Activated CD8-positive, alpha-beta memory T cell treated with anti-CD3 and anti-CD28 coated beads for 36 hours (primary cell): ENCODE results near the gene SUPT3H. TPM values are rescaled to one million over a fixed set of nuclear protein-coding genes. Genes with fewer than 3 reads are reported as not detected.

ENCODE experiments used
- CTCF ChIA-PET: fragments of 350-600 bp; sonication (Branson Sonifier 250); formaldehyde crosslinking; loops from one replicate; lab custom pipeline; 2021; ENCODE audit warnings: antibody characterized with exemption; lab: Charles Lee
- POLR2A ChIA-PET: fragments of 350-600 bp; sonication (Branson Sonifier 250); formaldehyde crosslinking; loops from one replicate; lab custom pipeline; 2021; ENCODE audit warnings: antibody characterized with exemption; lab: Charles Lee
- total RNA-seq, 2 experiments: library from RNA; stranded (reverse); gene quantifications; one replicate each; pipeline ENCODE4 v1.2.3, GENCODE V29; 2021

Gene SUPT3H
- total RNA-seq, 2 experiments from 2014 or later = 17.4 to 17.8 TPM

DNA sequence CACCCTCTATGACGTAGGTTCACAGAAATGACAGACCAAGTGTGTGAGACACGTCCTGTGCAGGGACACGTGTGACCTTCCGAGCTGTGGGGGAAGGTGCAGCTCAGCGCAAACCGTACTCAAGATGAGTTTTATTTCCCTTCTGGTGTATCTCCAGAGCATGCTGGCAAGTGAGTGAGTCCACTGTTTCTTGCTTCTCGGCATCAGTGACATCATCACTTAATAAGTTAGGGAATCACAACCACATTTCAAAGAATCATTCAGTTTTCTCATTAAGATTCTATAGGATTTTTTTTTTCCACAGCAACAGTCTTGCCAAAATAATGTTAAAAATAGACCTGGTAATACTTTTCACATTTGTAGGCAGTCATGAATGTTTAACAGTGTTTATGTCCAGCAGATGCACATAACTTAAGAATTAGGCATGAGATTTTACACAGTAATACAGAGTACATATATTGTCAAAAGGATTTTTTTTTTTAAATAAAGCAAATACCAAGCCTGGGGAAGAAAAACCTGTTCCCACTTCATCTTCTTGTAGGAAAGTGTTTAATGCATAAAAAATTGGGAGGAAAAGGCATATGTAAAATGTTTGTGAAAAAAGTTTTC, 572.4 kb downstream of the SUPT3H start:
- POLR2A ChIA-PET = no interaction called here

DNA sequence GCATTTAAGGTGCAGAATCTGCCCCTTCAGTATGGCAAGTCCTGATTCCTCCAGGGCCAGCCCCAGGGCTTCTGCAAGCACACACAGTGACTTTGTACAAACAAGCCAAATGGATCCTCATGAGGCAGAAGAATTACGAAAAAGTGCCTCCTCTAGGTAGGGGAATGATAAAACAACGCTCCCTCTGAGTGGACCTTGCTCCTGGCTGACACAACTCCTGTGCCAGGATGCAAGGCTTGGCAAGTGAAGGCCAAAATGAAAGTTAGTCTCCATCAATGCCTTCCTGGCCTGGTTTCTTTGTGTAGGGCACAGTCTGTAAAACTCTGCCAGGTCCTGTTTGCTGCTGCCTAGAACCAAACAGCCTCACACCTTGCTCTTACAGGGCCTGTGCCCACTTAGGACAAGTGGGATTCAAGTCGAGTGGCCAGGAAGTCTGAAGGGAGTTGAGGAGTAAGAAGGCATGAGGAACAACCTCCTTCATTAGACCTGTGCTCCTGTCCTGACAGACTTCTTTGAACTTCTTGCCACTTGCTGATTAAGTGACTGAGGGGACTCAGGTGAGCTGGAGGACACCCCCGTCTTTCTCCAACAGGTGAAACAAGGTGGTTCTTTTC, 573.1 kb downstream of the SUPT3H start:
- CTCF ChIA-PET = no interaction called here
- POLR2A ChIA-PET = no interaction called here

More for the DNA sequence above, 572.4 kb downstream of the SUPT3H start:
- CTCF ChIA-PET = interaction anchor here (0.5 kb wide), 1 partner anchor 826 kb away, joined by 3 read pairs; no protein-coding TSS in a partner anchor

GRCh38 chr6:44804016-44804415, 573.7 kb downstream of the SUPT3H start:
- ChIA-PET CTCF (no interaction called here), POLR2A (no interaction called here)

DNA sequence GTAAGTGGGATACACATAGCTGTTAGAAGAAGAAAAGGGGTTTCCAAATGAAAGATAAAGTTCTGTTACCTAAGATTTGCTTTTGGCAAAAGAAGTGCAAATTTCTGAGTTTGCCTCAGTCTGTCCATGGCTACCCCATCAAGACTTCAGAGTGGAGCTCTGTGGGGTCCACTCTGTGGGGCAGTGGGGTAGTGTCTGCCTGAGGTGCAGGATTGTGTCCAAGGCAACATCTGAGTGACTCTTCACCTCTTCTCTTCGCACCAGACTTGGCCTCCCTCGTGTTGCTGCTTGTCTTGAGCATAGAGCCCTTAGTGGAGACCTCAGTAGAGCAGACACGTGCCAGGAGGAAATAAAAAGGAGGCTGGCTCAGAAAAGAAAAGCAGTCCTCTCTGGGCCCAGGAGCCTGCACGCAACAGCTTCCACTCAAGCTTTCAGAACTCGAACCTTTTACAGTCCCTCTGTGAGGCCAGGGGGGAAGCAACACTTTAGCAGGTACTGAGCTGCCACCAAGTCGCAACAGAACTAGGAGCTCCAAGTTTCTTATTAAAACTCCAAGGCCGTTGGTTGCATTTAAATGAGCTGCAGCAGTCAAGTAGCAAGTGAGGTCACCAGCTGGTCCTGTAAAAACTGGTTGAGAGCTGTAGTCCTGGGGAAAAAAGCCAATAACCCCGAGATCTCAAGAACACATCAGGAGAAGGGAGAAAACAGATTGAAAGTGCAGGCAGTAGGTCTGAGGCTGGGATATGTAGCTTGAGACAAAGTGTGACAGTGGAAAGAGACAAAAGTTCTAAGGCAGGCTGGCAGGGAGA, 576.7 kb downstream of the SUPT3H start:
- CTCF ChIA-PET = no interaction called here

DNA sequence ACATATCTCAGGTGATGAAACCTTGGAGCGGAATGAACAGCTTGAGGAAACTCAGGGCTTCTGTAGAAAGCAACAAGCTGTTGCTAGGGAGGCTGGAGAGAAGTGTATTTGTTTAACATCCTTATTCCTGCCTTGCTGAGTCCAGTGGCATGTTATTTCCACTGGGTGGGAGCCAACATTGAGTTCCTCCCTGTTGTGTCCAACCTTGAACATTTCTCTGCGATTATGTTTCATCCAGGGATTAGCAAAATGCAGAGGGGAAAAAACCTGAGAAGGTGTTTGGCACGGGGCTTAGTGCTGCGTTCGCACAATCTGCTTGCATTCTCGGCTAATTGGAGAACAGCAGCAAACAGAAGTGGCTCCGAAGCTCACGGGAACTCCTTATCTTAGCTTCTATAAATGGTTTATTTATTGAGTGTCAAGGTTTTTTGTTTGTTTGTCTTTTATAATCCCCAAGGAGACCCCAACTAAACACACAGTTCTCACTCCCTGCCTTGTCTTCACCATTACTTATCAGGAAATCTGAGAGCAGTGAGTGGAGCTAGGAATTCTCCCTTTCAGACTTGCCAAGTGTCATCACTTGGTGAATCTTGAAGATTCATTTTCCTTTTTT, 577.5 kb downstream of the SUPT3H start:
- CTCF ChIA-PET = no interaction called here
- POLR2A ChIA-PET = no interaction called here

More for the DNA sequence above, 576.7 kb downstream of the SUPT3H start:
- POLR2A ChIA-PET = no interaction called here

- ChIA-PET CTCF (no interaction called here), POLR2A (no interaction called here)
Measured at GRCh38 chr6:44797746-44798145, 580.0 kb downstream of the SUPT3H start.

DNA sequence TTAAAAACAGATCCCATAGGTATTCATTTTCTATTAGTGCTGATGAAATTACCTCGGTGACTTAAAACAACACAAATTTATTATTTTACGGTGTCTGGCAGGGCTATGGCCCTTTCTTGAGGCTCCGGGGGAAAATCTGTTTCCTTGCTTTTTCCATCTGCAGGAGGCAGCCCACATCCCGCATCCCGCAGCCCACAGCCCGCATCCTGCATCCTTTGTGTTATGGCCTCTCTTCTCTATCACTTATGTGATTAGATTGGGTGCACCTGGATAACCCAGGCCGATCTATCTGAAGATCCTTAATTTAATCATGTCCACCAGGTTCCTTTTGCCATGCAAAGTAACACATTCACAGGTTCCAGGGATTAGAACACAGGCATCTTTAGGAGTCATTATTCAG, 582.4 kb downstream of the SUPT3H start:
- ChIA-PET POLR2A (no interaction called here), CTCF (no interaction called here)

GRCh38 chr6:44789806-44790205, 587.9 kb downstream of the SUPT3H start:
- ChIA-PET POLR2A (no interaction called here), CTCF (no interaction called here)

- POLR2A ChIA-PET = no interaction called here
Measured at GRCh38 chr6:44789061-44789460, 588.7 kb downstream of the SUPT3H start.

DNA sequence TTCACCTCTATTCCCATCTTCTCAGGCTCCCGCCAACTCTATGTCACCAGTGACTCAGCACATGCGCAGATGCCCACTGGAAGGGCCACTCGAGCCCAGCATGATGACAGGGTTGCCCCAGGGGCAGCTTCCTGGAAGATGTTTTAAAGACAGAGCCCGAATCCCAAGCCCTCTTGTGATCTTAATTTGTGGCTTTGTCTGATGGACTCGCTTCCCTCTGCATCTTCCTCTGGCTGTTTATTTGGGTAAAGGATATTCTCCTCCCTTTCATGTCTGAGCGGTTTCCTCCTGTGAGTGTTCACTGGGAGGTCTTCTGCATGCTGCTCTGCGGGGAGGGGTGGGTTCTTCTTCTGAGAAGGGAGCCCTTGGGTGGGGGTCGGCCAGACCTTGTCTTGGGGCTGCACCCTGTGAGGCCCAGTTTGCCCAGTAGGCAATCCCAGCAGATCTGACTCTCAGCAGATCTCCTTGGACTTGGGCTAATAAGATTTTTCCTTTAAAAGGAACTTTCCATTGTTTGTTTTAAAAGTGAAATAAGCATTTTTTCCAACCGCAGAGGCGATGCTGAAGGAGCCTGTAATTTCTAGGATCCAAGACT, 589.2 kb downstream of the SUPT3H start:
- CTCF ChIA-PET = no interaction called here

More at GRCh38 chr6:44789061-44789460, 588.7 kb downstream of the SUPT3H start:
- CTCF ChIA-PET = no interaction called here

DNA sequence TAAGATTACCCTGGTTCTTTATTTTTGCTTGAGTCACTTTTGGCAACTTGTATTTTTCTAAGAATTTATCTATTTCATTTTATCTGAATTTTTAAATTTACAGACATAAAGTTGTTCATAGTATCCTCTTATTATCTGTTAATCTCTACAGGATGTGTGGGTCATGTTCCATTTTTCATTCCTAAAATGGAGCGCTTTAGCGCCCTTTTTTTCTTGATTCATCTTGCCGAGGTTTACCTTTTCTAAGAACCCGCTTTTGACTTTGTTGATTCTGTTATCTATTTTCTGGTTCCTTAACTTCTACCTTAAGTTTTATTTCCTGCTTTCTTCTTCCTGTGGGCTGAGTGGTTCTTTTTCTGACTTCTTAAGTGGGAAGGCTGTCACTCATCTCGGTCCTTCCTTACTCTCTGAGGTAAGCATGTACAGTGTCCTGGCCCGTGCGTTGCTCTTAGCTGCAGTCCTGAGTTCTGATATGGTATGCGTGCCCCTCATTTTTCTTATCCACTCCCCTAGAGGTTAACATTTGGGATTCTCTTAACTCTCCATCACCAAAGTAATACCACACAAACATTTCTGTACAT, 590.4 kb downstream of the SUPT3H start:
- ChIA-PET CTCF (no interaction called here), POLR2A (no interaction called here)

More for the DNA sequence above, 589.2 kb downstream of the SUPT3H start:
- POLR2A ChIA-PET = no interaction called here

- CTCF ChIA-PET = no interaction called here
Measured at GRCh38 chr6:44785130-44785529, 592.6 kb downstream of the SUPT3H start.

DNA sequence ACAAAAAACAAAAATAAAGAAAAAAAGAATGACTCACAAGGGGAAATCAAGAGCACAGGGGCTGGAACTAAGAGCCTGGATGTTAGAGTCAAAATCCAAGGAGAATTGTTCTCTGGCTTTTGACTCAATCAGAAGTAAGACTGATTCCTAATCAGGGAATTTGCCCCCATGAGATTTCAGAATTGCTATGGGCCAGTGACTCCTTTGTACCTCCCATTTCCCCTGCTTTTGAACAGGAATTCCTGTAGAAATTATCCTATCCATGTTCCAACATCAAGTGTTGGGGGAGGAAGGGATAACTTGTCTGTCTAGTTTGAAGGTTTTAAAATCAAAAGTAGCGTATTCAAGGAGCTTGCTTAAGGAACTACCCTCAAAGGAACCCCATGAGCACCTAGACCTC, 593.5 kb downstream of the SUPT3H start:
- ChIA-PET CTCF (no interaction called here), POLR2A (no interaction called here)

More at GRCh38 chr6:44785130-44785529, 592.6 kb downstream of the SUPT3H start:
- POLR2A ChIA-PET = no interaction called here

GRCh38 chr6:44782892-44783291, 594.8 kb downstream of the SUPT3H start:
- ChIA-PET CTCF (no interaction called here), POLR2A (no interaction called here)

GRCh38 chr6:44781912-44782597, 595.7 kb downstream of the SUPT3H start:
- CTCF ChIA-PET = interaction anchor here (0.6 kb wide), 1 partner anchor 313 kb away, joined by 3 read pairs; no protein-coding TSS in a partner anchor
- POLR2A ChIA-PET = no interaction called here

DNA sequence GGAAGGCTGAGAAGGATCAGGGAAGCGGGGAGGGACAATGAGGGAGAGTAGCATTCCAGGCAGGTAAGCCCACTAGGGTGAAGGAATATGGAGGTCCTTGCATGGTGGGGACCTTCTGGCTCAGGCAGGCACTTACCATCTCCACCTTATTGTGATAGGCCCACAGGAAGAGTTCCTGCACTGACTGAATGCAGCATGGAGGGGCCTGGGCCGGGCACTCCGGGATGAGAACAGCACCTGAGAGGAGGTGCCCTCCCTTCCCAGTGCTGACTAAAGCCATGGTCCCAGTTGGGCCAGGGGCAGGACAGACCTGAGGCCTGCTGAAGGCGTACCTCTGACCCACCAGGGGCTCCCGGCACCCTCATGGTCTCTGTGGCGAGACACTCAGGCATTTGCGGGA, 597.6 kb downstream of the SUPT3H start:
- CTCF ChIA-PET = interaction anchor here (0.6 kb wide), 1 partner anchor 333 kb away, joined by 3 read pairs; no protein-coding TSS in a partner anchor

DNA sequence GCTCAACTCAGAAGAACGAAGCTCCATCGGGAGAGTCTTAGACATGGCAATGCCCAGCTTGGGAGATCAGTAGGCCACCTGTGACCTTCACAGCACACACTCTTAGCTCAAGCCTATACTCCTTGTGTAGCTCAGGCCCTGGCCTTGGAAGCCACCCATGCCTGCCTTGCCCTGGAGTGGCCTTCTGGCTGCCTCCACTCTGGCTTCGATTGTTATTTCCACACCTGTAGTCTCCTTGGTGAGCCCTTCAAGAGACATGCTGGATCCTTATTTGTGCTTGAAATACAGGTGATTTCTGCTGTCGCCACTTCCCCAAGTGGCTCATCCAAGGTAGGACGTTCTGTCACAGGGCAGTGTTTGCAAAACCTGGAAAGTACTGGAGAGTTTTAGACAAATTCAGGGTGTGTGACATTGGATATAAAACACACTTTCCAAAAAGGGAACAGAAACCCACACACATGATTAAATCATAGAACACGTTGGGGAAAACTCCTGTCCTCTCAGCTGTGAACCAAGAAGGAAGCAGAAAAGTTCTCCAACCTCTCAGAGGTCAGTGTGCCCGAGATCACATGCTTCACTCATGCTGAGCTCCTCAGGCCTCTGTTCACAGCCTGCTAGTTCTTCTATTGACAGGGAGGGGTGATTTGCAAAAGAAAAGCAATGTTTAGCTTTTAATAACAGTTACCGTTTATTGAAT, 598.5 kb downstream of the SUPT3H start:
- CTCF ChIA-PET = no interaction called here
- POLR2A ChIA-PET = no interaction called here

More for the DNA sequence above, 597.6 kb downstream of the SUPT3H start:
- POLR2A ChIA-PET = no interaction called here
